GM19468 (cell line): ENCODE results near the gene TWIST2.

ENCODE experiments used
- ATAC-seq: cut with Tn5 transposase; IDR thresholded peaks from one replicate; pipeline ENCODE4 v1.9.1; 2021; ENCODE audit warnings: mild to moderate bottlenecking, moderate library complexity, moderate number of reproducible peaks; ENCODE audit not compliant: unreplicated experiment; ENCODE audit errors: extremely low read depth

TWIST2 gene

DNA sequence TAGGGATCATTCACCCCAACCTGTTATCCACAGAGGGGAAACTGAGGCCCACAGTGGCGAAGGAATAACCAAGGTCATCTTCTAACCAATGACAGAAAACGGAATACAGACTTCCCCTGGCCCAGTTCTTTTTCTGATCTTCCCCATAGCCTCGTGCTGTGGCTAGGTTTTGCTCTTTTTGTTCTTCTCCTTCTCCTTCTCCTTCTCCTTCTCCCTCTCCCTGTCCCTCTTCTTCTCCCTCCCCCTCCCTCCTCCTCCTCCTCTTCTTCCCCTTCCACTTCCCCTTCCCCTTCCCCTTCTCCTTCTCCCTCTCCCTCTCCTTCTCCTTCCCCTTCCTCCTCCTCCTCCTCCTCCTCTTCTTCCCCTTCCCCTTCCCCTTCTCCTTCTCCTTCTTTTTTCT lies 12.9 kb upstream of the TWIST2 start:
- no peak for ATAC-seq

DNA sequence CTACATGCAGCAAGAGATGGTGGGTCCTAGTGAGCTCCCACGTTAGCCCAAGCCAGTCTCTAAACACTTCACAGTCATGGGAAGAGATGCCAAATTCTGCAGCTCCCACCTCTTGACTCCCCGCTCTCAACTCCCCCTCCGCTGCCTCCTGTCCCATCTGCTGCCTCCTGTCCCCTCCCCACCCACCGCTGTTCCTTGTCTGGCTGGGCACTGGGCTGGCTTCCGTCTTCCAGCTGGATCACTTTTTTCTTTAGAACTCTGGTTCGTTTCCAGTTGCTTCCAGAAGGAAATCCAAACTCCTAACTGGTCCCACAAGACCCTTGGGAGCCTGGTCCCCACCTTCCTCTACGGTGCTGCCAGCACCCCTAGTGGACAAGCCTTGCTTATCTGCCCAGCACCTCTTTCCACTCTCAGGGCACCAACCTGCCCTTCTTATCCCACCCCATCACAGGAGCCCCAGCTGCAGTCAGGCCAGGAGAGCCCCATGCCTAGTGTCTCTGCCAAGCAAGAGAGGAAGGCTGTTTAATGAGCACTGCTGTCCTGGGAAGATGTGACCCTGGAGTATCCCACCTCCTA lies 12.1 kb upstream of the TWIST2 start:
- no peak for ATAC-seq

DNA sequence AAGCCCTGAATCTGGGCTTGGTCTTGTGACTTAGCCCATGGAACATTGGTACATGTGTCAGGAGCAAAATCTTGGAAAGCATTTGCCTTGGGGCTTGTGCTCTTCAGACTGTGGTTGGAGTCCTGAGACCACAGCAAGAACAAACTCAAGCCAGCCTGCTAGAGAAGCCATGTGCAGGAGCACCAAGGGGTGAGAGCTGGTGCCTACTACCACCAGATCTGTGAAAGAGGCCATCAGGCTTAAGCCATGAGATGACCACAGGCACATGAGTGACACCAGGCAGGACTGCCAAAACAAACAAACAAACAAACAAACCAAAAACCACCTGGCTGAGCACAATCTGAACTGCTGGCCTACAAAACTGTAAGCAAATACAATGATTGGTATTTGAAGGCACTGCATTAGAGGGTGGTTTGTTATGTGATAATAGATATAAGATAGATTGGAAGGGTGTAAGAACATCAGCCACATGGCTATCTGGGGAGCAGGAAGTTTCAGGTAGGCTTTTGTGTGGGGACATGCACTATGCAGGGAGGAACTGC lies 9.0 kb upstream of the TWIST2 start:
- ATAC-seq: no peak

DNA sequence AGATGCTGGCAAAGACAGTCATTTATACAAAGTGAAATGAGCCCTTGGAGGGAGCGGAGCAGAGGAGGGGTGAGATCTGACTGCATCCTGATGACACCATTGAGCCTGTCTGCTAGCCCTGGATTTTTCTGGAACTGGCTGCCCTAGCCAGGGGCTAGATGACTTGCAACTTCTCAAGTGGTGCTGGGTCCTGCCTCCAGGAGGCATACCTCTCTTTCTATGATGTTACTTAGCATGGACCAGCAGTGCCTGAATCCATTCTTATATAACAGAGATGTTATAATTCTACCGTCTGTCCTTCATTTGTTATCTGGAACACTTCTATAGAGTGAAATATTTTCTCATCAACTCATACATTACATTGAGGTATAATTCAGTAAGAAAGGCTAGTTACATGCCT lies 8.5 kb upstream of the TWIST2 start:
- ATAC-seq: no peak

DNA sequence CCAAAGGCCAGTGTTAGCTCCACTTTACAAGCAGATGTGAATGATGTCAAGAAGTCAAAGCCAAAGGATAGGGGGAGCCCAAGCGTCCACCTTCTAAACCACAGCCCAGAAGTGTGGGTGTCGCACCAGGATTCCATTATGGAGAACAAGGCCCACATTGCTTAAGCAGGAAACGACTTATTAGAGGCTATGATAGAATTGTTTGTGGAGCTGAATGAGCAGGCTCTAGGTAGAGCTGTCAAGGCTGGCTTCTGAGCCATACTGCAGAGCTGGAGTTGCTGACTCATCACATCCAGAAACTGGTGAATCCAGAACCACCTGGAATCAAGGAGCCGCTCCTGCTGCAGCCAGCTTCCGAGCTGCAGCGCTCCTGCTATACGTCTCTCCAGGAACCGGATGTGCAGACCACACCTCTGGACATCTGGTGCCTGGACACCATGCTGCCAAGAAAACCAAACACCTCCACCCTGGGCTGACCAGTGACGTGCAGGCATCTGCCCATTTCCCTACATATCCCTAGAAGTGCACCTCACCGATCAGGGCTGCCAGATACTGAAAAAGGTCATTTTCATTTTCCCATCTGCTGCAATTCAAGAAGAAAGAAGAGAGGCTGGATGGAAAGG lies 6.2 kb upstream of the TWIST2 start:
- ATAC-seq: no peak

DNA sequence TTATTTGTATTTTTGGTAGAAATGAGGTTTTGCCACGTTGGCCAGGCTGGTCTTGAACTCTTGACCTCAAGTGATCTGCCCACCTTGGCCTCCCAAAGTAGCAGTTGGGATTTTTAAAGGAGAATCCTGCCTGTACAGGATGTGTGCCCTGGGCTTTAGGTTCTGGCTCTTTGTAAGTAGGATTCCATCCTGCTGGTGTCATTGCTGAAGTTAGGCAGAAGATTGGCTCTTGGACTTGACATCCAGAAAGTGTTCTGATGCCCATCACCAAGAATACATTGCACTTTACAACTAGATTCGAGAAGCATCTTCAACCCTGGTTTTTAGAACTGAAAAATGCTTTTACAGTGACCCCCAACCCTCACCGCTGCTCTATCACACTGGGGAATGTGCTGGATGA lies 4.4 kb upstream of the TWIST2 start:
- ATAC-seq: no peak

DNA sequence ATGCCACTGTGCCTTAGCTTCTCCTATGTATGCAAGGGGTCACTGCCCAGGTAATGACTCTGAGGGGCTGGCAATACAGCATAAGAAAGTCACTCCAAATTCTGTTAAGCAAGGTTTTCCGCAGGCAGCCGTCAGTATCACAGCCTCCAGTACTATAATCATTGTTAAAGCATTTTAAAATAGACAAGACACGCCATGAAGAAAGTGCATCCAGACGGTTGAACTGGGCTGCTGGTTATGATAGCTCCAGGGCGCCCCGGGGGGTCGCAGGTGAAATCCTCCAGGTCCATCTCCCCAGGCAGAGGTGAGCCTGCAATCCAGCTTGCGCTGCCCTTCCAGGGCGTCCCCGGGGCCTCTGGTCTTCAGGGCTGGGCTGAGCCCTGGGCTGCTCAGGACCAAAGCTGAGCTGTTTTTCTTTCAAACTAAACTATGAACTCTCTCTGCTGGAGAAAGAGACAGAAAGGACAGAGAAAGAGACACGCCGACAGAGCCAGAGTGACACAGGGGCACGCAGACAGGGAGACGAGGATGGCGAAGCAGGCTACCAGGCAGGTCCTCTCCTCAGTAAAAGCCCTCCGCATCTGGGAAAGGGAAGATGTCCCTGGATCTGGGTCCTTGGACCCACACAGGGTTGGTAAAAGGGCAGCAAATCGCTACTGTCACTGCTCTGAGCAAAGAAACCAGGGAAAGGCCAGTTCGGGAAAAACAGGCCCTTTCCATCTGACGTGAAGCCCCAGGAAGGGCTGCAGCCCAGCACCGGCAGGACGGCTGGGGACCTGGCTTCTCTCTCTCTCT lies 2.1 kb upstream of the TWIST2 start:
- no peak for ATAC-seq

DNA sequence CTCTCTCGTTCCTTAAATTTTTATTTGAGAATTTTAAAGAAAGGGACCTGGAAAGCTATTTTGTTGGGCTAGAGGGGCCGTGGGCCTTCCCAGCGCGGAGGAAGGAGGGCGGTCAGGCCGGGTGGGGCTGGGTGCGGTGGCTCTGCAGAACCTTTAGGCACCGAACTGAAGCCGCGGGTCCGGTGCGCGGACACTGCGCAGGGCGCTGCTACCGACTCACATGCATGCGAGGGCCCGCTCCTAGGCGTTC lies 1.6 kb upstream of the TWIST2 start:
- no peak for ATAC-seq

DNA sequence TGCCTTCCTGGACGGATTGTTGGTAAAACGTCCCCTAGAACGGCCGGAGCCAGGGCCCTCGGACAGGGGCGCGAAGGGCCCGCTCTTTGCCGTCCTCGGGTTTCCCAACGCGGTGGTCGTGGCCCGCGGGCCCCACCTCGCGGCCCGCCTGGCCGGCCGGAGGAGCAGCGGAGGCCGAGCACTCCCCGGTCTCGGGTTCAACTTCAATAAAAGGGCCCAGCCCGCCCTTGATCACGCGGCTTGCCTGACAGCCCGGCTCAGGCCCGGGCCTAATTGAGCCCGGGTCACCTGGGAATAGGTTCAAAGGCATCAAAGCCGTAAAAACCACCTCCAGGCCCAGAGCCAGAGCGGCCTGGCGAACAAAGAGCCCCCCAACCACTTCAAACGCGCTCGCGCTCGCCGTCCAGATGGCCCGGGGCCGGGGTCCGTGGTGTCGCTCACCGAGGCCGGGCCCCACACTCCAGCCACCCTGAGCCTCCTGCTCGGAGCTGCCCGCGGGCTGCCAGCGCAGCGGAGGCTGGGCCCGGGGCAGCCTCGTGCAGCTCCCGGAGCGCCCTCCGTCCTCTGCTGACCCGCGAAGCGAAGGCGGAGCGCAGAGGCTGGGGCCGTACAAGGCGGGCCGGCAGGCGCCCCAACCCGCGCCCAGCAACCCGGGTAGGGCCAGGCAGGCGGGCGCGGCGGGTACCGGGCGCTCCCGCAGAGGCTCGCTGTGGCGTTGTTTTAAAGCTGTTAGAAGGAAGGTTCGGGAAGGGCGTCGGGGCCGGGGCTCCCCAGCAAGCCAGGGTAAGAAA lies 1.1 kb upstream of the TWIST2 start:
- no peak for ATAC-seq

DNA sequence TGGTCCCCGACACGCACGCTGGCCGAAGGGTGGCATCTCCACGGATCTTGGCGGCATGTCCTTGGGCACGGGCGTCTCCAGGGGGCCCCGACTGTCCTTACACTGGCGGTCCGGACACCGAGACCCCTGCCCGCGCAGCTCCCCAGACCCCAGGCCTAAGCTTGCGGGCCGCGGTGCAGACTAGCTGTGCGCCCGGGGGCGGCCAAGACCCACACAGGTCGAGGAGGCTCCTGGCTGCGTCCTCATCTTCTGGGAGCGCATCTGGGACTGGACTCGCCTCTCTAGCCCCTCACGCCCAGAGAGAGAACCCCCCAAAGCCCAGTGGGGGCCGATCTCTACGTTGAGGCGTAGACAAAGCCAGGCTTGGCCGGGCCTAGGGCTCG lies 475 bp upstream of the TWIST2 start:
- ATAC-seq: no peak

DNA sequence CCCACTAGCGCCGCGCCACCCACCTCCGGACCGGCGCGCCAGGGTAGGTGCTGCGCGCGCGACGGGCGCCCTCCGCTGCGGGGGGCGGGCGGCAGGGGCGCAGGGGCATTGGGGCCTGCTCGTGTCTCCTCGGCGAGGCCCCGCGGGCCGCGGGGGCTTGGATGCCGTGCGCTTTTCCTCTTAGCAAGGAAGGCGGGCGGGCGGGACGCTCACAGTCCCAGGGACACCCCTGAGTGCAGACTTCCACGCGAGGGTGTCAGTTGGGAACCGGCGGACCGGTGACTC lies 748 bp downstream of the TWIST2 start:
- ATAC-seq: no peak

DNA sequence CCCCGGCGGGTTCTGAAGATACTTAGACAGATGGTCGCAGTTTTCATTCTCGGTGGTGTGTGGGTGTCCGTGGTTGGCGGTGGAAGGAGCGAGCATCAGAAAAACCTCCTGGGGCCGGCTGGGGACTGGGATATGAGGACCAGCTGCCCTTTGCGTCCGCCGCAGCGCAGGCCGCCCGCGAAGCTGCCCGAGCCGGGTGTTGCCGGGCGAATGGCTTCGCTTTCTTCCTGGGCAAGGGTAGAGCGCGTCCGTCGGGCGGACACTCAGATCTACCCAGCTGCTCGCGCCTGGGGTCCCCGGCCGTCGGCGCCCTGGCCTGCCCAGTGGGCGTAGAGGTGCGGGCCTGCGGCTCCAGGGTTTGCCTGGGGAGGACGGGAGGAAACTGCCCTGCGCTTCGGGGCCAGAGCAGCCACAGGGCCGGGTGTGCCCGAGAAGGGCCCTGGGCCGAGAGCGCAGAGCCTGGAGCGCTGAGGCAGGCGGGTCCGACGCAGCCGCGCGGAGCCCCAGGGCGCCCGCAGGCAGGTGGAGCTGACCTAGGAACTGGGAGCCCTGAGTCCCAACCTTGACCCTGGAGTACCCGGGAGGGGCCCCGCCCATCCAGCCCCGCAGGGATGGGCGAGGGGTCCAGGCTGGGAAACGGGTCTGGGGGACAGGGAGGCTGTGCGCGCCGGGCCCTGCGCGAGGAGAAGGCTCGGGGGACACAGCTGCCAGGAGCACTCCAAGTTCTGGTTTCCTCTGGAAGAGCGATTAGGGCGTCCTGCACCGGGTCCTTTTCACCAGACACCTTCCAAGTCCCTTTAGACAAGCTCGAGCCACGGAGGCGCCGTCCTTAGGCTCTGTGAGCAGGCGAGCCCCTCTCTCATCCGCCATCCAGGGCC lies 1.3 kb downstream of the TWIST2 start:
- ATAC-seq: no peak

DNA sequence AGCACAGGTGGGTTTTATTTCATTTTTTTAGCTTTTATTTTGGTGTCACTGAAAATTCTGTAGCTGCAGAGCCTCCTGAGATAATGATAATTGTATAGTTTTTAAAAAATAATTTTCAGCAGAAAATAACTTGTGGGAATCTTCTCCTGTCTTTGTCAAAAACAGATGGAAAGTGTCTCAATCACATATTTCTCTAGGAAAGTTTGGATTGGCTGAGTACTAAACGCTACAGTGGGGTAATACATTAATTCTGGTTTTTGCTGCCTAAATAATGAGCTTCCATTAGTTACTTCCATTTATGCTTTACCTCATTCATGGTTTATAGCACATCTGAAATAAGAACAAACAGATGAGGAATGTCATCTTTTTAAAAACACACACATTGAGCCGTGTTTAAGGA lies 2.2 kb downstream of the TWIST2 start:
- no peak for ATAC-seq

DNA sequence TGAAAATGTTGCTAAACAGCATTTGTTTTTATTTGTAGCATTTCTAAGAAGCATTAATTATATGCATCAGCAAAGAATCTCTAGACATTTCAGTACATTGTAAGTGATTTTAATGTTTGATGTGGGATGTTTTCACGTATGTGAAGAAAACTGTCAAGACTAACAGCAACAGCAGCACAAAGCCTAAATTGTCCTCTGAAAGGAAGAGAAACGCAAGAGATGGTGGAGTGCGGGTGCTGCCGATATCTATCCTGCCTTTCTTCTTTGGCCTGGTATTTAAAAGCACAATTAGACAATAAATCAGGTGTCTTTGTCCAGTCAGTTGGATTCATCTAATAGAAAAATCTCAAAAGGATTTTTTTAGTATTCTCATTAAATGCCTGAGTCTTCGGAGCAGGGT lies 3.1 kb downstream of the TWIST2 start:
- no peak for ATAC-seq

DNA sequence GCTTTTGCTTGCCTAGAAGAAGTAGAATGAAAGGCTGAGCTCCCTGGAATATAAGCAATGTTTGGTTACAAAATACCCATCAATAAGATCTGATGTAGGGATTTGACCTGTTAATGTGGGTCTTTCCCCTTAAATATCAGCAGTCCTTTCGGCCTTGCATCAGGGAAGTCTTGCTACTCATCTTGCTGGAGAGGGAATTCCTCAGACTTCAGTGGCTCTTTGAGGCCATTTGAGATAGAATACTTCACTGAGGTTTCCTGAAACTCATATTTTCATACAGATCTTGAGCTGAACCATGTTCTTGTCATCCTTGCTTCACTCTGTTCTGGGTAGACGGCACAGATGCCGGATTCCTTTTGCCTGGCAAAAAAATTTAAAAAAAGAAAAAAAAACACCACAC lies 3.9 kb downstream of the TWIST2 start:
- no peak for ATAC-seq

DNA sequence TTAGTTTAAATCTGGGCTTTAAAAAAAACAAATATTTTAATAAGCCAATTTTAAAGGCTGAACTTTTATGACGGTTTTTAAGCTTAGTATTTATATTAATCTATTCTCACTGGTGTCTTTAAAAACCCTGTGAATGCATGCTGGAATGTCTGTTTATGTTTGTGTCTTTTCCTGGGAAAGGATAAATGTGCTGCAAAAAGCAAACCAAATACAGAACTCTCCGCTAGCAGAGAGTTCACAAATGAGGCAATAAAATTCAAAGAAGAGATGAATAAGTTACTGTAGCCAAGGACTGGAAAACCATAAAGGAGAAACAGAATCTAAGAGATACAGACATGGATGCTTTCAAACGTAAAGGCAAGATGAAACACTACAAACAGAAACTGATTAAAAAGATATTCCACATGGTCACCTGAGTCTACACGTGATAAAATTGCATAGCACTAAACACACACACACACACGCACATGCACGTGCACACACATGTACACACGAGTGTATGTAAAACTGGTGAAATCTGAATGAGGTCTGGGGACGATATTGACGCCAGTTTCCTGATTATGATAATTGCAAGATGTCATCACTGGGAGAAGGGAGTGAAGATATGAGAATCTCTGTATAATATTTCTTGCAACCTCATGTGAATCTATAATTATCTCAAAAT lies 4.5 kb downstream of the TWIST2 start:
- ATAC-seq: no peak

DNA sequence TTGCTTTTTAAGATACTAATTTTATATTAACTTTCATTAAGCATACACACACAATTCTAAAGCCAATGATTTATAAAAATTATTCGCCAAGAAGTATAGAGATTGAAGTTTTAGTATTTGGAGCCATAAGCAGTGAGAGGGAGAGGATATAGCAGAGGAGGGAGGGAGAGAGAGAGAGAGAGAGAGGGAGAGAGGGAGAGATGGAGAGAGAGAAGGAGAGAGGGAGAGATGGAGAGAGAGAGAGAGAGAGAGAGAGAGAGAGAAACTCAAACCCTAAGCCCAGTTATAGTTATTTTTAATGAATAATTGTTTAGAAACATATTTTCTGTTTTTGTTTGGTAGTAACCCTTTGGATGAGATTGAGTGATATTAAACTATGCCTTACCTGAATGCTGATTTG lies 5.3 kb downstream of the TWIST2 start:
- ATAC-seq: no peak

DNA sequence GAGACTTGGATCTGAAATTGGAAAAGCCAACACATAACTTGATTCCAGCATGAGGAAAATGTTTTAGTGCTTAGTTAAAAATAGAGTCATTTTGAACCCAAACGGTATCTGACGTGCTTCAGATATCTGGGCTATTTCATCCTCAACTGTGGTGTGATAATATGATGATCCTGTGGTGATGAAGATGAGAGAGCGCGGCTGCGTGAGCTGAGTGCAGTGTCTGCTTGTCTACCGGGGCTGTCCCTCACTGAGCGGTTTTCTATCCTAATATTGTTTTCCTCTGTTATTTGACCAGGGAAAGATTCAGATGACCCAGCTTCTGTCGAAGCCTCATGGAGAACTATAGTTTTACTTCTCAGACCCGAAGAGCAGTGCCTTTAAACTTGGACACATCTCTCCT lies 5.8 kb downstream of the TWIST2 start:
- ATAC-seq: no peak

DNA sequence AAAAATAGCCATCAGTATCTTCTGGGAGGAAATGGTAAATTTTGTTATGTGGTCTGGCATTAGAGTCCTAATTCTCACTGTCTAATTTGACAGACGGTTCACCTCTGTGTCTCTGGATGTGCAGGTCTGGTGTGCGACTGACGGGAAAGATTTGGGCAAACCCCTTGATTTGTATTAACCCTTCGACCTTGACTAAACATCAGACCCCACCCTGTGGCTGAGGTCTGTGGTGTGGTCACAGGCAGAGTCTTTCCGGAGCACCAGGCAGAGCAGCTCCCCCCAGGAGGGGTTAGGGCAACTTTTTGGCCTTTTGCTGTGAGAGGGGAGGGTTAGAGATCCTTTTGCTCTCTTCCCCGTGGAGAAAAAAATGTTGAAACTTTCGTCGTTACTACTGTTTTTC lies 6.4 kb downstream of the TWIST2 start:
- ATAC-seq: no peak

DNA sequence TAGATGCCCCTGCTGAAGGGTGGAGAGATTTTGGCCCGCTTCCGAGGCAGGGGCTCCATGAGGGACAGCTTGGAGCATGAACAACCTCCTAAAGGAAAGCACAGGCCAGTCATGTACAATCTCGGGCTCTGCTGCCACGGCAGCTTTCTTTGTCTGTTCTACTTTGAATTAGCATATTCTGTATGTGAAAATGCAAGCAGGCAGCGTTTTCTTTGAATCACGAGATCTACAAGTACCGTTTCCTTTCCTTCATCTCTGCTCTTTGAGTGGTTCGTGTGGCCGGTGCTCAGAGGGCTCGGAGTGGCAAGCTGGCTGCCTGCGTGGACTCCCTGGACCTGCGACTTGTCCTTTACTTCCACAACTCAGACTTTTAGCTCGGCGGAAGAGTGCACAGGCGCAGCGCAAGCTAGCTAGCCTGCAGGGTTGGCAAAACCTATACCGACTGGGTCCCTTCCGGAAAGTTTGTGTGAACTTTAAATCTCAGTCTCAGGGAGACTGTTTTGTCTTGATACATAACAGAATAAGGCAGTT lies 6.9 kb downstream of the TWIST2 start:
- no peak for ATAC-seq
